Measurements from ENCODE around the gene MUC5B. TPM values are rescaled to one million over a fixed set of nuclear protein-coding genes. Genes with fewer than 3 reads are reported as not detected.

MUC5B gene
- total RNA-seq, 1 donor from 2014 or later: not detected

DNA sequence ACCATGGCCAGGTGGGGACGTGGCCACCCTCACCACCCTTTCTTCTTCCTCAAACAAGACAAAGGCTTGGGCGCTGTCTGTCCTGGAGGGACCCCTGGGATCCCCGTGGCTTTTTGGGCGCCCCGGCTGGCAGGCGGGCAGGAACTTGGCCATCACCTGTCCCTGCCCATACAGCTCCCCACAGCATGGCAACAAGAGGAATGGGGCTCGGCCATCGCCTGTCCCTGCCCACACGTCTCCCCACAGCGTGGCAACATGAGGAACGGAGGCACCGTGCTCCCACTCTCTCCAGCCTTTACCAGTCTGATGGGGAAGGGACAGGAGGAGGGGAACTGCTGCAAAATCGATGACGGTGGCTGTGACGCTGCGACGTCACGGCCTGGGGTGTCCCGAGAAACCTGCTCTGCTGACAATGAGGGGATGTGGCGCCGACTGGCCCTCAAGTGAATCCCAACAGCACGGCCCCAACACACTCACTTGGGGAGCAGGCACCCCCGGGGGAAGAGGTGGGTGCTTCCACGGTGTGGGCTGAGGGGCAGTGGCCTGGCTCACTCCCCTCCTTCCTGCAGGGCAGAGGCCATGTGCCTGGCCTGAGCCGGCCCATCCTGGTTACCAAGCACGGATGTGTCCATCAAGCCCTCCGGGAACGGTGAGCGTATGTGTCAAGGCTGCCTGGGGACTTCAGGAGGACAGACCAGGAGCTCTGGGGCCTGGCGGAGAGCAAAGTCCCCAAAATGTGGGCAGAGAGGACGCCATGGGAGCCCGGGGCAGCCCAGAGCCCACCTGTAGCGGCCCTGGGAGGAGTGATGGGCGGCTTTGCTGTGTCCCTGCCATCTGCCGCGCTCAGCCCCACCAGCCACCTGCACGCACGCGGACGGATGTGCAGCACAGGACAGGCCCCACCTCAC lies 56.2 kb downstream of the MUC5B start:
- H3K36me3 Mint-ChIP-seq (ENCODE audit: low read depth, unreplicated experiment): peaks cover 21% of the 10 kb centered on the region
- TF ChIP-seq, protein P1, sequence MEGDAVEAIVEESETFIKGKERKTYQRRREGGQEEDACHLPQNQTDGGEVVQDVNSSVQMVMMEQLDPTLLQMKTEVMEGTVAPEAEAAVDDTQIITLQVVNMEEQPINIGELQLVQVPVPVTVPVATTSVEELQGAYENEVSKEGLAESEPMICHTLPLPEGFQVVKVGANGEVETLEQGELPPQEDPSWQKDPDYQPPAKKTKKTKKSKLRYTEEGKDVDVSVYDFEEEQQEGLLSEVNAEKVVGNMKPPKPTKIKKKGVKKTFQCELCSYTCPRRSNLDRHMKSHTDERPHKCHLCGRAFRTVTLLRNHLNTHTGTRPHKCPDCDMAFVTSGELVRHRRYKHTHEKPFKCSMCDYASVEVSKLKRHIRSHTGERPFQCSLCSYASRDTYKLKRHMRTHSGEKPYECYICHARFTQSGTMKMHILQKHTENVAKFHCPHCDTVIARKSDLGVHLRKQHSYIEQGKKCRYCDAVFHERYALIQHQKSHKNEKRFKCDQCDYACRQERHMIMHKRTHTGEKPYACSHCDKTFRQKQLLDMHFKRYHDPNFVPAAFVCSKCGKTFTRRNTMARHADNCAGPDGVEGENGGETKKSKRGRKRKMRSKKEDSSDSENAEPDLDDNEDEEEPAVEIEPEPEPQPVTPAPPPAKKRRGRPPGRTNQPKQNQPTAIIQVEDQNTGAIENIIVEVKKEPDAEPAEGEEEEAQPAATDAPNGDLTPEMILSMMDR (IDR thresholded peaks at IDR 0.05; ENCODE audit: insufficient read depth, low read depth, low read length): no peak
- TF ChIP-seq EZH2 (IDR thresholded peaks at IDR 0.05; ENCODE audit: insufficient read depth, low read length): no peak
- FAIRE-seq: no peak
- no peak overlapping the region for H3K4me3 Mint-ChIP-seq (ENCODE audit: unreplicated experiment)
- no peaks in the 10 kb centered on the region for H3K79me2 ChIP-seq (ENCODE audit: insufficient read depth, low read length)
- no peaks in the 10 kb centered on the region for H3K4me1 Mint-ChIP-seq (ENCODE audit: low read depth, unreplicated experiment)
- no peaks in the 10 kb centered on the region for H3K27me3 Mint-ChIP-seq (ENCODE audit: low read depth, unreplicated experiment)
- no peak overlapping the region for H3K9ac ChIP-seq (ENCODE audit: low read length)
- H3K4me2 ChIP-seq (ENCODE audit: low read length): no peak overlapping the region
- H3K4me1 ChIP-seq (ENCODE audit: insufficient read depth, low read length): no peaks in the 10 kb centered on the region
- no peak overlapping the region for H3K27ac Mint-ChIP-seq (ENCODE audit: unreplicated experiment)
- no peak overlapping the region for H3K4me3 ChIP-seq (ENCODE audit: insufficient read depth, low read depth, low read length)
- no peak overlapping the region for H2AFZ ChIP-seq (ENCODE audit: low read depth, low read length)
- H3K27me3 ChIP-seq (ENCODE audit: insufficient read depth, low read length): no peaks in the 10 kb centered on the region
- H3K27ac ChIP-seq (ENCODE audit: low read depth, low read length): no peak overlapping the region
- peaks cover 25% of the 10 kb centered on the region for H4K20me1 ChIP-seq (ENCODE audit: insufficient read depth, low read length)
- H3K9me3 Mint-ChIP-seq (ENCODE audit: unreplicated experiment): no peaks in the 10 kb centered on the region
- peaks cover 2% of the 10 kb centered on the region for H3K36me3 ChIP-seq (ENCODE audit: insufficient read depth, low read length)
- no peaks in the 10 kb centered on the region for H3K9me3 ChIP-seq (ENCODE audit: insufficient read depth, low read depth, low read length)
- DNase-seq (ENCODE audit: low read depth): no peak

GRCh38 chr11:1279674-1280055 lies 56.8 kb downstream of the MUC5B start:
- no peak for FAIRE-seq
- H3K36me3 Mint-ChIP-seq (ENCODE audit: low read depth, unreplicated experiment): peaks cover 21% of the 10 kb centered on the region

More at GRCh38 chr11:1279674-1280055, 56.8 kb downstream of the MUC5B start:
- Mint-ChIP-seq H3K27ac (ENCODE audit: unreplicated experiment) (no peak overlapping the region), H3K27me3 (ENCODE audit: low read depth, unreplicated experiment) (no peaks in the 10 kb centered on the region), H3K4me1 (ENCODE audit: low read depth, unreplicated experiment) (no peaks in the 10 kb centered on the region), H3K4me3 (ENCODE audit: unreplicated experiment) (no peak overlapping the region), H3K9me3 (ENCODE audit: unreplicated experiment) (no peaks in the 10 kb centered on the region)
- Histone ChIP-seq H3K79me2 (ENCODE audit: insufficient read depth, low read length) (no peaks in the 10 kb centered on the region), H3K27ac (ENCODE audit: low read depth, low read length) (no peak overlapping the region), H3K4me2 (ENCODE audit: low read length) (no peak overlapping the region), H3K9ac (ENCODE audit: low read length) (no peak overlapping the region), H2AFZ (ENCODE audit: low read depth, low read length) (no peak overlapping the region), H3K36me3 (ENCODE audit: insufficient read depth, low read length) (peaks cover 2% of the 10 kb centered on the region), H3K4me3 (ENCODE audit: insufficient read depth, low read depth, low read length) (no peak overlapping the region), H3K27me3 (ENCODE audit: insufficient read depth, low read length) (no peaks in the 10 kb centered on the region), H3K9me3 (ENCODE audit: insufficient read depth, low read depth, low read length) (no peaks in the 10 kb centered on the region), H4K20me1 (ENCODE audit: insufficient read depth, low read length) (peaks cover 25% of the 10 kb centered on the region), H3K4me1 (ENCODE audit: insufficient read depth, low read length) (no peaks in the 10 kb centered on the region)
- DNase-seq (ENCODE audit: low read depth): no peak
- TF ChIP-seq EZH2 (IDR thresholded peaks at IDR 0.05; ENCODE audit: insufficient read depth, low read length): no peak
- TF ChIP-seq, protein P1 (IDR thresholded peaks at IDR 0.05; ENCODE audit: insufficient read depth, low read depth, low read length): no peak

All from astrocyte (in vitro differentiated cells and primary cell).